Loucy (cell line): Measurements from ENCODE around the gene MTFR1L.

Experiments used
- H2AFZ ChIP-seq: fragments of 200-600 bp; sonication (generic); 2 replicates; pipeline ENCODE4 v1.6.0; 2016; ENCODE audit warnings: antibody characterized with exemption, mild to moderate bottlenecking, low read length, moderate library complexity
- H3F3A ChIP-seq: fragments of 200-600 bp; 2 replicates; pipeline ENCODE4 v1.6.0; 2016; ENCODE audit warnings: antibody characterized with exemption, low read depth, mild to moderate bottlenecking
- H3K27me3 ChIP-seq: fragments of 200-600 bp; sonication (generic); 2 replicates; pipeline ENCODE4 v1.6.1; 2014; ENCODE audit warnings: low read length, mild to moderate bottlenecking; ENCODE audit not compliant: insufficient read depth, poor library complexity, severe bottlenecking
- H3K36me3 ChIP-seq: fragments of 200-600 bp; sonication (generic); 2 replicates; pipeline ENCODE4 v1.6.1; 2016; ENCODE audit warnings: low read length; ENCODE audit not compliant: insufficient read depth
- H3K4me1 ChIP-seq: fragments of 200-600 bp; sonication (generic); 2 replicates; pipeline ENCODE4 v1.5.1; 2014; ENCODE audit warnings: low read length, mild to moderate bottlenecking; ENCODE audit not compliant: insufficient read depth, poor library complexity, severe bottlenecking
- H3K4me2 ChIP-seq: fragments of 200-600 bp; sonication (generic); 2 replicates; pipeline ENCODE4 v1.6.0; 2014; ENCODE audit warnings: antibody characterized with exemption, low read length, low read depth, mild to moderate bottlenecking; ENCODE audit not compliant: poor library complexity, severe bottlenecking
- H3K4me3 ChIP-seq: fragments of 200-600 bp; sonication (generic); 2 replicates; pipeline ENCODE4 v1.5.1; 2014; ENCODE audit warnings: low read length, mild to moderate bottlenecking, mixed read lengths; ENCODE audit not compliant: poor library complexity, severe bottlenecking
- H3K79me2 ChIP-seq: fragments of 200-600 bp; sonication (generic); 2 replicates; pipeline ENCODE4 v1.6.1; 2014; ENCODE audit warnings: low read length; ENCODE audit not compliant: insufficient read depth
- H3K9ac ChIP-seq: fragments of 200-600 bp; sonication (generic); 2 replicates; pipeline ENCODE4 v1.6.0; 2014; ENCODE audit warnings: mild to moderate bottlenecking, low read depth, low read length, moderate library complexity; ENCODE audit not compliant: poor library complexity, severe bottlenecking
- H3K9me2 ChIP-seq: fragments of 200-600 bp; sonication (generic); replicated peaks from 2 replicates; pipeline ENCODE4 v1.6.1; 2016; ENCODE audit warnings: low read depth, low read length, mixed read lengths
- H3K9me3 ChIP-seq: fragments of 200-600 bp; sonication (generic); 2 replicates; pipeline ENCODE4 v1.6.1; 2014; ENCODE audit warnings: mild to moderate bottlenecking, antibody characterized with exemption, low read length, low read depth; ENCODE audit not compliant: insufficient read depth
- H4K20me1 ChIP-seq: fragments of 200-600 bp; sonication (generic); 2 replicates; pipeline ENCODE4 v1.6.0; 2014; ENCODE audit warnings: antibody characterized with exemption, low read length, mild to moderate bottlenecking; ENCODE audit not compliant: insufficient read depth, poor library complexity, severe bottlenecking
- CTCF ChIP-seq: fragments of 200-600 bp; sonication (generic); conservative IDR thresholded peaks from 2 replicates; pipeline ENCODE4 v1.5.1; 2014; ENCODE audit warnings: mild to moderate bottlenecking, antibody characterized with exemption, low read length
- EZH2phosphoT487 ChIP-seq: fragments of 200-600 bp; IDR thresholded peaks from 2 replicates; pipeline ENCODE4 v1.6.1; 2018; ENCODE audit warnings: antibody characterized with exemption, mild to moderate bottlenecking, moderate library complexity, borderline replicate concordance

MTFR1L gene

GRCh38 chr1:25858494-25858893, 38.7 kb downstream of the MTFR1L start:
- Histone ChIP-seq H2AFZ (0 out of 2 replicates have a peak overlapping the region, but pooled peaks have one; percentile 86), H3F3A (no peaks in the 10 kb centered on the region), H3K9me3 (no peaks in the 10 kb centered on the region), H3K79me2 (peaks cover 30% of the 10 kb centered on the region), H3K36me3 (no peaks in the 10 kb centered on the region), H3K9ac (peak overlapping the region; percentile 79), H4K20me1 (no peaks in the 10 kb centered on the region), H3K27me3 (no peaks in the 10 kb centered on the region), H3K4me1 (peaks cover 13% of the 10 kb centered on the region), H3K4me3 (peak overlapping the region; percentile 95), H3K4me2 (peak overlapping the region; percentile 99), H3K9me2 (no peaks in the 10 kb centered on the region)
- TF ChIP-seq EZH2phosphoT487 (no peak), CTCF (no peak)

- Histone ChIP-seq H3K4me1 (peaks cover 13% of the 10 kb centered on the region), H4K20me1 (no peaks in the 10 kb centered on the region), H3K9ac (peak within 1 kb of the TSS; percentile 79), H3K4me2 (peak within 1 kb of the TSS; percentile 99), H3K36me3 (no peaks in the 10 kb centered on the region), H3K9me2 (no peaks in the 10 kb centered on the region), H3K79me2 (peaks cover 30% of the 10 kb centered on the region), H3K4me3 (peak within 1 kb of the TSS; percentile 95), H3F3A (no peaks in the 10 kb centered on the region), H3K27me3 (no peaks in the 10 kb centered on the region), H3K9me3 (no peaks in the 10 kb centered on the region), H2AFZ (peak within 1 kb of the TSS; percentile 100)
- TF ChIP-seq CTCF (no peak), EZH2phosphoT487 (no peak)
Observed at GRCh38 chr1:25858906-25859789, 39.4 kb downstream of the MTFR1L start, which contains the start of gene AUNIP. AUNIP (minus strand) TSS chr1:25859457; CDS start chr1:25859357, 100 bp downstream.

GRCh38 chr1:25861316-25862286, 41.8 kb downstream of the MTFR1L start:
- no peak overlapping the region for H2AFZ ChIP-seq
- H3K36me3 ChIP-seq, result no peaks in the 10 kb centered on the region
- no peaks in the 10 kb centered on the region for H4K20me1 ChIP-seq
- no peak overlapping the region for H3K4me3 ChIP-seq
- H3K9ac ChIP-seq, result no peak overlapping the region
- TF ChIP-seq EZH2phosphoT487, result no peak
- no peak for TF ChIP-seq CTCF
- no peak overlapping the region for H3K4me2 ChIP-seq
- peaks cover 13% of the 10 kb centered on the region for H3K4me1 ChIP-seq
- no peaks in the 10 kb centered on the region for H3K9me2 ChIP-seq
- no peaks in the 10 kb centered on the region for H3K9me3 ChIP-seq
- H3K79me2 ChIP-seq, result peaks cover 24% of the 10 kb centered on the region
- no peaks in the 10 kb centered on the region for H3F3A ChIP-seq
- no peaks in the 10 kb centered on the region for H3K27me3 ChIP-seq
